Stimulated activated CD4-positive, alpha-beta T cell treated with anti-CD3 and anti-CD28 coated beads, Interleukin-4, amount 100 ng/mL, for 1 hour (primary cell): Measurements from ENCODE around the gene CPS1.

Source experiments
- DNase-seq: peaks from one replicate; pipeline ENCODE4 v3.0.0-alpha.2; 2020

The CPS1 gene

DNA sequence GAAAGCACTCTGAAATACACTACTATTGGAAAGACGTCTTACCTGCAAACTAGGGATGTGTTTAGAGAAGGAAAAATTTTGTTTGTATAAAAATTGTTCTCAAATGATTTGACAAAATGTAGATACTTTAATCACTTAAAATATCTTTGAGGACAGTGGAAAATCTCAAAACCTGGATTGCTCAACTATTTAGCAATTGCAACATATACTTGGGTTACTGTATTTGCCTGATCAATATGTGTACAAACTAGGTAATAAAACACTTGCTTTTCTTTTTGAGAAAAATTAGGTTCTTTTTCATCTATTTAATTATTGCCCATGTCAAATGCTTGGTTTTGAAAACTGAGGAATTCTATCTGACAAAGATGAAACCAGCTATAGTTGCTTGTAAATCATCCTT lies 60.9 kb downstream of the CPS1 start:
- DNase-seq: no peak

DNA sequence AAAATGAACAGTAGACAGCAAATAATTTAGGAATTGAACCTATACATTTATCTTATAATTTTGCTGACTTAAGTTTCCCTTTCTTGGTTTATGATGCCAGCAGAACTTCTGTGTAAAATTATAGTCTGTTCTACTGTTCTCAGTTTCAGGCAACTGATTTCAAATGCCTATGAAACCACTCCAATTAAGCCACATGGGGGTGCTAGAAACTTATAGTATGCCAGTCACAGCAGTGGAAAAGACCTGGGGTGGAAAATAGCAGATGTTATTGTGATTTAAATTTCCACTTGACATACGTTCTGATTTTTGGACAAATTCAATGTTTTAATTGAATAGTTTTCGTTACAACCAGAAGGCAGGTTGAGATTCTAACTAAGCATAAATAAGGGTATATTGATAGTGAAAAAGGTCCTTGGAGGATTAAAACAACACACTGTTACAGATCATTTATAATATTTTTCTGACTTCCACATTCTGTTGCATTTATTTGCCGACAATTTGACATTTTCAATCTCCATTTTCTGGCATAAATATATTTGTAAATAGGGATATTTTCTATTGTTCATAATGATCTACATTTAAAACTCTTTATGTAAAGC lies 61.4 kb downstream of the CPS1 start:
- DNase-seq: no peak

DNA sequence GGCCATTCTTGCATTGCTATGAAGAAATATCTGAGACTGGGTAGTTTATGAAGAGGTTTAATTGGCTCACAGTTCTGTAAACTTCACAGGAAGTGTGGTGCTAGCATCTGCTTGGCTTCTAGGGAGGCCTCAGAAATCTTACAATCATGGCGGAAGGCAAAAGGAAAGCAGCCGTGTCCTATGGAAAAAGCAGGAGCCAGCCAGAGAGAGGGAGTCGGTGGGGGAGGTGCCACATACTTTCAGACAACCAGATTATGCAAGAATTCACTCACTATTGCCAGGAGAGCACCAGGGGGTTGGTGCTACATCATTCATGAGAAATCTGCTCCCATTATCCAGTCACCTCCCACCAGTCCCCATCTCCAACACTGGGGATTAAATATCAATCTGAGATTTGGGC lies 64.1 kb downstream of the CPS1 start:
- DNase-seq: no peak

DNA sequence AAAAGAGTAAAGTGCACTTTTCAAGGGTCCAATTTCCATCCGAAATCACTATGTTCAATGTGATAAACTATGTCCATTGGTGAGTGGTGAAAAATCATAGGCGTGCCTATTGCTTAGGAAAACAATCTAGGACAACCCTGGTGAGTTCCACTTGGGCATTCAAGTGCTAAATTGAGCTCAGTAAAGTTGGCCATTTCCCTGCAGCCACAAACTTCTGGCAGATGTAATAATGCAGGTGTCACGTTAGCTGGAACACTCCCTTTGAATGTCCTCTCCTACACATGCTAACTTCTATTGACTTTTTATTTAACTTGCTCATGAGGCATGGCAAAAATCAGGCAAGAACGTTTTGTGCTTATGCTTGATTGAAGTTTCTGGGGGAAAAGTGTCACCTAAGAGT lies 67.1 kb downstream of the CPS1 start:
- no peak for DNase-seq

DNA sequence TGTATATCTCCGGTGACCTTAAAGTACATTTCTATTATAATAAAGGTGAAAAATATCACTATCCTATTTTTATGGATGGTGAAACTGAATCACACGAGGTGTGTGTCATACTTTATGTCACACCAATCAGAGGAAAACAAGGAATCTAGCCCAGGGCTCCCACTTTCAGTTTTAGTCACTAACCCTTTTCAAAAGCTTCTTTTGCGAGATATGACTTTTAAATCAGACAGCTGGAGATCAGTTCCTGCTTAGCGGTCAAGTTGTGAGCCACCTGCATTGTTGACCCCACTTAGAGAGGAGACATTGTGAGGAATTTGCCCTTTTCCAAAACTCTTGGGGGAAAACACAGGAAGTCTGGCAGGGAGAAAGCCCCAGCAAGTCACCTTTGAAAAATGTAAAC lies 70.5 kb downstream of the CPS1 start:
- no peak for DNase-seq

DNA sequence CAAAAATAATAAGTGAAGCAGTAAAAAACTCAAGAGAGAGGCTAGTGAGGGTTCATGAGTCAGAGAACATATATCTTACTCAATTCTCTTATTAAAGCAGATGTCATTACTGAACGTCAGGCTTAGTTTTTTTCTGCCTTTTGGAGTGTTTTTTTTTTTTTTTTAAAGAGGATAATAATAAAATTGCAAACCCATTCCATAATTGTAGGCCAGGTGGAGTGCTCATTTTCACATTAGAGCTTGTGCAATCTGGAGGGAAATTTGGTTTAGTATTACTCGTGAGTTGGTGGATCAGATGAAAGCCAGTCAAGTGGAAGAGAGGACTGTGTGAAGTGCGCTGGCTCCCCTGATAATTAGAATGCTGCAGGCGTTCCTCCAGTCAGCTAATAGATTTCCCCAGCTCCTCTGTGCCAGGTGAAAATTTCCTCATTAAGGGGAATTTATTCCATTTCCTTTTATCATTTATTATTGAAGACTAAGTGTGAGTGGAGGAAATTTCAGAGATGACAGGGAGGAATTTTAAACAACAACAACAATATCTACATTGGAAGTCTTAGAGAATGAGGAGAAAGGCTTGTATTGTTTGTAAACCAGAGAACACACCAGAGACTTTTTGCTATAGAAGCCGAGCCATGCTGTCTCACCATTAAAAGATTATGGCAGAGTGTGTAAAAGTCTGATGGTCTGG lies 74.6 kb downstream of the CPS1 start:
- DNase-seq: no peak

DNA sequence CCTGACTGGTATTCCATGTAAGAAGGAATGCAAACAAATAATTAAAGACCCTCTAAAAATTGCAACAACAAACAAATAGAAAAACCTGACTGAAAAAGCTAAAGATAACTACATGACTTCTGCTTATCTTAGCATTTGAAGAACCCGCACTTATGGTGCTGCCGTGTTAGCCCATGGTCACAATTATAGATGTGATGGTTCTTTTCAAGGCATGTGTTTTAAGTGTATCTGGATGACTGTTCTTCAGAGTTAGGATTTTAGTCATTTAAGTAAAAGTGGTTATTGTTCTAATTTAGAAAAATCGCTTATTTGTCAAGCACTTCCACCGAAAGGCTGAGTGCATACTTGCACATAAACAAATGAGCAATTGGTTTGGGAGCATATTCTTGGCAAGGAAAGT lies 77.3 kb downstream of the CPS1 start:
- no peak for DNase-seq

DNA sequence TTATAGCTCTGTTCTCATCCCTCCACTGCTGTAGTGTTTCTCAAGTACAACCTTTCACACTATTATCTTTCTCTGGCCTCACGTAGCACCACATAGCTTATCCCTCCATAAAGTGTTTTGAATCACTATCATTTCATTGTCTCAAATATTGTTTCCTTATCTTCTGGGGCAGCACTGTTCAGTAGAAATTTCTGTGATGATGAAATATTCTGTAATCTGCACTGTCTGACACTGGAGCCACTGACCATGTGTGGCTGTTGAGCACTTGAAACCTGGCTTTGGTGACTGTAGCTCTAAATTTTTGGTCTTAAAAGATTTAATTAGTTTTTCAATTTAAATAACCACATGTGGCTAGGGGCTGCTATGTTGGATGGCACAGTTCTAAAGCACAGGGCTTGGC lies 78.9 kb downstream of the CPS1 start:
- no peak for DNase-seq

DNA sequence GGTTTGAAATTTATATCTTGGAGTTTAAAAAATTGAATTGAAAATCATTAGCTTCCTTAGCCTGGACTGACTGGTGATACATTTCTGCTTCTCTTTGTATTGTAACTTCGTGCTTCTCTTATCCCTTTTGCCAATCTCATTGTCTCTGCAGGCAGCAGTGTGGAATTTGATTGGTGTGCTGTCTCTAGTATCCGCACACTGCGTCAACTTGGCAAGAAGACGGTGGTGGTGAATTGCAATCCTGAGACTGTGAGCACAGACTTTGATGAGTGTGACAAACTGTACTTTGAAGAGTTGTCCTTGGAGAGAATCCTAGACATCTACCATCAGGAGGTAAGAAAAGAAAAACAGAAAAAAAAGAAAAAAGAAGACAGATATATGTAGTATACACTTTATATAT lies 85.9 kb downstream of the CPS1 start:
- no peak for DNase-seq

DNA sequence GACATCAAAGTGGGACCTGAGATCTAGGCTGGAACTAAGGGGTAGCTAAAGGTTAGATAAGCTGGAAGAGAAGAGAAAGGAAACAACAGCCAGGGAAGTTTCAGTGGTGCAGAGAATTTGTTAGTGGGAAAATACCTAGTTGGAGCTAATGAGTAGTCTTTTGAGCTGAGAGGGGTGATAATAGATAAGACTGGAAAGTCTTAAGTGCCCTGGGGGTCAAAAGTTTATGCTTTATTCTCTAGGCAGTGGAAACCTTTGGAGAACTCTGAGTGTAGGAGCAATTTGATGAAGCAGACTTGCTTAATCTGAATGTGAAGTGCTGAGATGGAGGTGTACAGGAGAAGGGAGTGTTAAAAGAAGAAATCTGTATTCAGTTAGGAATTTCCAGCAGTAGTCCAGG lies 90.8 kb downstream of the CPS1 start:
- DNase-seq: no peak

DNA sequence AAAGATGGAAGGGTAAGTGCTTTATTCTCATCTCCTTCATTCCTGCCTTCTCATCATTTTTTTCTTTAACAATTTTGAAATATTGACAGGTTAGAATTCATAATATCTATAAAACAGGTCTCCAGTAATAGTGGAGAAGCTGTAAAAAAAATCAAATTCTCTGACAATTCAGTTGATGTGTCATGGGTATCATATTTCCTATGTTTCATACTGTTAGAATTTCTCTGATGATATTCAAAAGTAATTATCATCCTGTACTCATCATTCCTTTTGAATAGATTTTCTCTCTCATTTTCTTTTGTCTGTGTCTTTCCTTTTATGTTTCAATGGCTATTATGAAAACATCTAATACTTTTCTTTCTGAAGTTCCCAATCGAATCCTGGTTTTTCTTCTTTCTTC lies 97.7 kb downstream of the CPS1 start:
- DNase-seq: no peak

DNA sequence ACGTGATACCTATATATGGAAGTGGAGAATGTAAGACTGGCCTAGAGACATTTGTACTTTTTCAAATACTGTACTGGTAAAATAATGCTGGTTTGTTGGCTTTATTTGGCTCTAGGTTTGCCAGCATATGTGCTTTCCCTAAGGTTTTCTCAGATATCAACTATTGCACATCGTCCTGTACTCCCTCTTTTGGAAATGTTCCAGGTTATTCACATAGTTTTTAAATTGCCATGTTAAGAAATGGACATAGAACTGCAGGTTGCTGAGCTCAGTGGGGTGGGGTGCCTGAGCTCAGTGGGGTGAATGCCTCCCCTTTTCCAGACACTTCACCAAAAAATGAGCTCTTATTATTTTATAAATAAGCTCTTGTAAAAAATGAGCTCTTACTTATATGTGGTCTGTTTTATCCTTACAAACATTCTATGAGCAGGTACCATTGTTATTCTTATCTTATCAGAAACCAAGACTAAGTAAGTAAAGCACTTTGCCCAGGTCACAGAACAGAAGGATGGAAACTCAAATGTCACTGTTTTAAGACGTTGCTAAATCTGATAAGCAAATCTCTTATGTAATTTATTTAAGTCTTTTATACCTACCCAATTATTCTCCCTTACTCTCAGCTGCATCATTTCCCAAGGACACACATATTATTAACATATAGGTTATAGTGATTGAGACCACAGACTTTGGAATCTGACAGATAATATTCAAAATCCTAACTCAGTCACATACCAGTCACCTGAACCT lies 99.0 kb downstream of the CPS1 start:
- no peak for DNase-seq

DNA sequence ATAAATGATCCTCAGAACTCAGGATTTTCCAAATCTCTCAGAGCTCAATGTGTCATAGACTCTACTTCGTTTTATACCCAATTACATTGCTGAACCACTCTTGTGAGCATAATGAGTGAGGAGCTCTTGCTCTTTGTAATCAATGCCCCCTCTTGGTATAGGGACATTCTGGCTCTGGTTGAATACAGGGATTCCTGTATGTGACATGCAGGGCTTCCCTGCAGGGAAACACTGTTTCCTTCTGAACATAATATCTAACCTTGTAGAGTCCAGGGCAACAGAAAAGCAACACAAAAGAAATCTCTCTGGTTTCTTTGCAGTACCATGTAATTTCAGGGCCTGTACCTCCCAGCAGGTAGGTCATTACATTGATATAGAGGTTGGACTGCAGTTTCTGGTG lies 101.5 kb downstream of the CPS1 start:
- DNase-seq: no peak

DNA sequence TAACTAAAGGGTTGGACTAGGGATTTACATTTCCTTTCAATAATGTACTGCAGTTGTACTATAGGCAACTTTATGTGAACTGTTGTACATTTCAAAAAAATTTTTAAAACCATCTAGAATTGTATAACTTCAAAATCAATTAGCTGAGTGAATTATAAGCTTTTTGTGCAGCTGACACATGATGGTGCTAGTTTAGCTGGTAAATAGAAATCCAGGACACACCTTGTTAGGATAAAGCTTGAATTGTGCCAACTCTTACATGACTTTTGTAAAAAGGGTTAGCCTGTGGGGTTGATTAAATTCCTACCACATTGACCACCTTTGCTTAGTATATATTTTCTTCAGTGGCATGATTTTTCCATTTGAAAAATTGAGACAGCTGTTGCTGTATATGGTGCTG lies 104.4 kb downstream of the CPS1 start:
- DNase-seq: no peak

DNA sequence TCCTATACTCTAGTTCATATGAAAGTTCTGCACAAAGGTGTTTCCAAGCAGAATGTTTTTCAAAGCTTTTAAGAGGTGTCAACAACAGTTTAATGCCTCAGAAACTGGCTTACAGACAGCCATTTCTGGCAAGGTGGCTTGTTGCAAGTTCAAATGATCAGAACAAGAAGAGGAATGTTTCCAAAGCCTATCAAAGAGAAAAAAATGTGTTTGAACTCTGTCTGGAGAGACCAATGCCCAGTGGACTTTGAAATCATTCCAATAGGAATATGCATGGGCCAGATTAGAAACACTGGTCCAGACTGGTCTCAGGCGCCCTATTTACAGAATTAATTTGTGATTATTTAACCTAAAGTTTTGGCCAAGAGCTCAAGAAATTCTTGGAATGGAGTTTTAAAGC lies 106.2 kb downstream of the CPS1 start:
- DNase-seq: no peak

DNA sequence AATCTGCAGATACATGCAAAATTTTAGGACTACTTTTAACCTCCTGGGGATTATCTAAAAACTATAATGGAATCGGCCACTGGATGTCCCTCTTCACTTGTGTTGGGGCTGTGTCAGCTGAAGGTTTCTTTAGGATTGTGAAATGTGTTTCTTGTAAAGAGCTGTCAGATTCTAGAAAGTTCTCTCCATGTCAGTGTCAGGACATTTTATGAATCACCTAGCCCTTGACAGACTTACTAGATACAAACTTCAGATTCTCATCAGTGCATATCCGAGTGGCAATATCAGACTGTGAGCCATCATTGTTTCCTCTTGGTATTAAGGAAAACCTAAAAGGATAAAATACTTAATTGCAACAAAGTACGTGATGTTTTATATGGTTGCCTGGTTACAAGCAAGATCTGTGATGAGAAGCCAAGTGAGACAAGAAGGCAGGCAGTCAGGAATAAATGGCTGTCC lies 107.3 kb downstream of the CPS1 start:
- no peak for DNase-seq

DNA sequence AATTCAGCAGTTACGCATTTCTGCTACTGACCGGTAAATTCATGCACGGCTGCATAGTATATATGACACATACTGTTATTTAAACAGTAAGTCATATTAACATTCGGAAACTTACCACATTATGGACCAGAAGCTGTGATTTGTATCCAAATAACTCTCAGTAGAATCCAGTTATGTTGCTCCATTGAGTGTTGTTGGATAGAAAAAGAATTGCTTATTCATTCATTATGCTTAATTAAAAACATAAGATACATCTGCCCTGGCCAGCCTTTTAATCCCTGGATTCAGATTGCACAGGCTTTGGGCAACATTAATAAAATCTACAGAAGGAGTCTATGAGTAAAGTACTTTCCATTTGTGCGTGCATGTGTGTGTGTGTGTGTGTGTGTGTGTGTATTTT lies 111.3 kb downstream of the CPS1 start:
- DNase-seq: no peak

DNA sequence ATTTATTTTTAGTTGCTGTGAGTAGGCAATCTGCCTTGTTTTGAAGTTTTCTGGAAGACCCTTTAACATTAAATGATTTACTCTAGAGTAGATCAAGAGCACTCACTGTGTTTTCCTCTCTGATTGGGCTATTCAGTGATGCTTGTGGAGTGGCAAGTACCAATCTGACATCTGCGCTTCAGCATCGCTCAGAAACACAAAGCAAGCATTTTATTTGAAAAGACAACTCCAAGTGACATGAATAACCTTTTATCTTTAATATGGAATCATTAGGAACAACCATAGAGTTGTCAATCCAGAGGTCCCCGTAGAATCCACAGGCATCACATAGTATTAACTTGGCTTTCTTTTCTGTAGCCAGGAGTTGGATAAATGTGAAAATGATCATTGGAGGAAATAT lies 114.7 kb downstream of the CPS1 start:
- no peak for DNase-seq

DNA sequence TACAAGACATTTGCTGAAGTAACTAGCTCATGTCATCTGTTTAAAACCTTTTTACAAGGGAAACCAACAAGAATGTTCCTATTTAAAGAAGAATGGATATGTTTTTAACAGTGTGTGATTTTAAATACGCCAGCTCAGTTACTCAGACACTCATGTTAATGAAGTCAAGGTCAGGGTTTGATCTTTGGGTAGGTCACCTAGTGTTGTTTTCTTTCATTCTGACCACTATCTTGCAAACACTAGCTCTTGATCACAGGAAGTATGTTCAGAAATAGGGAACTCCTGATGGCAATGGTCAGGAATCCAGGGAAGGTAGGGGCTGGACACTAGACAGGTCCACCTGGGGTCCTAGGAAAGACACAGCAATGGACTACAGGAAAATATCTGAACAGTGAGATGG lies 116.7 kb downstream of the CPS1 start:
- no peak for DNase-seq

DNA sequence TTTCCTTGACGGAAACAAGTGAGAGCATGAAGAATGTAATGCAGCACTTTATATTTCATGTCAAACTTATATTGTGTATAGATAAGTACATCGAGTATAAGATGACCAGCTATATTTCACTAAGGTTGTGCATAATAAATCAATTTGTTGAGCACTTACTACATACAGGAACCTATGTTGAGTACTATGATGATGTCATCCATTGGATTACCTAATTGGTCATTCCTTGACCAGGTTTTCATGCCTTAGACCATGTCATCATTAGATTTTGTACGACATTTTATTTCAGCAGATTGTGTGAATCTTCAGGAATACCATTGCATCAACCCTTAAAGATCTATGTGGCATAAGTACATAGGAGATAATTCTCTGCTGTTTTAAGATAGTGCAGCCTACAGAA lies 119.7 kb downstream of the CPS1 start:
- no peak for DNase-seq

DNA sequence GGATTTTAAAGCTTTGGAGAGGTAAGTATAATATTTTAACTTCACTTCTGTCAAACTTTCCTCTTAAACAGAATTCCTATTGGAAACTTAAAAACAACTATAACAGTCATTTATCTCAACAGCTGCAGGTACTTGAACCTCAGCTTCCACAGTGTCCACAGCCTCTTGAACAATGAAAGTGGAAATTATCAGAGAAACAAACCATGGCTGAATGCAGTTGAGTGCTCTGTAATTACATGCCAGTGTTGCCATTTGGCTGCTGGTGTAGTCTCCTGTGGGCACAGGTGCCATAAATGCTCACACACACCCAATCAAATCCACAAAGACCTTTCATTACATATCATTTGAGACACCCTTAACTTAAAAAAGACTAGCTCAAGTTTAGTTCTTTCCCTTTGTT lies 125.1 kb downstream of the CPS1 start:
- DNase-seq: no peak

DNA sequence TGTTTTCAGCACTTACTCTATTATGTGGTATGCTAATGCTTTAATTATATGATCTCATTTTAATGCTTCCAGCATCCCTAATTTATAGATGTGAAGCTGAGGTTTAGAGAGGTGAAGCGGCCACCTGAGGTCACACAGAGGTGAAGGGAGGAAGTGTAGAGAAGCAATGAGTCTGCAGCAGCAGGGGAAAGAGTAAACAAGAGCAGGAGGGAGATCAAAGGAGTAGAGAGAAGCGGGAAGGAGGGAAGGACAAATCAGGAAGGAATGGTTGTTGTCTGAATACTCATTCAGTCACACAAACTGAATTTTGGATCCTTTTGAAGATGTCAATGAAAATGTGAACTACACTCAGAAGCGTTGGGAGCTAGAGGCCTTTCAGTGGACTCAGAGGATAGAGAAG lies 130.0 kb downstream of the CPS1 start:
- no peak for DNase-seq

DNA sequence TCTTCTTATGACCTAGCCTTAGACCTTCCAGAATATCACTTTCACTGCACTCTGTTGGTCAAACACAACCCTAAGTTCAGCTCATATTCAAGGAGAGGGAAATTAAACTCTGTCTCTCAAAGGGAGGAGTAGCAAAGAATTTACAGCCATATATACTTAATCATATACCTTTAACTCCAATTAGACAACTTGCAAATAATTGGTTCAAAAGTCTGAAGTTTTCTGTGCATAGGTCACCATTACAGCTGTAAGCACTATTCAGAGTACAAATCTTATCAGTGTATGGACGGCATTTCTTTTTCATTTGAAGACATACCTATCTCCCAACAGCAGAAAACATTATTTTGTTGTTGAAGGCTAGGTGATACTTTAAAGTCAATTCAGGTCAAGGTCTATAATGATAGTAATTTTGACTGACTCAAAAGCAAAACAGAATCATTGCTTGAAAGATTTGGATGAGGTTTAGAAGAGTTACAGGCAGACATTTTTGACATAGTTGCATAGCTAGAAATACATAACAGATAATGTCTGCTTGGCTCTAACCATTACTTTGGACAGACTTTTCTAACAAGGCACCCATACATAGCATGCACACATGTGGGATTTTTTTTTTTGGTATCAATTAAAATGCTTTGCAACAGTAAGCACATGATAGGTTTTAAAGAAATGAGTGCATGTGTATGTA lies 131.5 kb downstream of the CPS1 start:
- DNase-seq: no peak

DNA sequence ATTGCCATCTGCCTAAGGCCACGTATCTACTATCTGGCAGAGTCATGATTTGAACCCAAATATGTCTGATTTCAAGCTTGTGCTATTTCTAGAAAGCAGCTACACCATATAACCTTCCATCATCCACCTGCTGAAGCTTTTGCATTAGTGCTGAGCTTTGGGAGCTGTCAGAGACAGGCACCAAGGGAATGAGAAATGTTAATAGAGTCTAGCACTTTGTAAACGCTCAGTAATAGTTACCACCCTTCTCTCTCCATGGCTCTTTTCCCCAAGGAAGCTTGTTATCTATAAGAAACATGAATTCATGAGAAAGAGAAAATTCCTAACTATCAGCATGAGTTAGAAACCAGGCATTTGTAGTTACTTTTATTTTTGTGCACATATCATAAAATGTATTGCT lies 151.5 kb downstream of the CPS1 start:
- no peak for DNase-seq
